ENCODE results near the gene LPP. TPM values are rescaled to one million over a fixed set of nuclear protein-coding genes. Genes with fewer than 3 reads are reported as not detected.

Gene LPP
- total RNA-seq, 1 donor from 2014 or later = 97.4 TPM

DNA sequence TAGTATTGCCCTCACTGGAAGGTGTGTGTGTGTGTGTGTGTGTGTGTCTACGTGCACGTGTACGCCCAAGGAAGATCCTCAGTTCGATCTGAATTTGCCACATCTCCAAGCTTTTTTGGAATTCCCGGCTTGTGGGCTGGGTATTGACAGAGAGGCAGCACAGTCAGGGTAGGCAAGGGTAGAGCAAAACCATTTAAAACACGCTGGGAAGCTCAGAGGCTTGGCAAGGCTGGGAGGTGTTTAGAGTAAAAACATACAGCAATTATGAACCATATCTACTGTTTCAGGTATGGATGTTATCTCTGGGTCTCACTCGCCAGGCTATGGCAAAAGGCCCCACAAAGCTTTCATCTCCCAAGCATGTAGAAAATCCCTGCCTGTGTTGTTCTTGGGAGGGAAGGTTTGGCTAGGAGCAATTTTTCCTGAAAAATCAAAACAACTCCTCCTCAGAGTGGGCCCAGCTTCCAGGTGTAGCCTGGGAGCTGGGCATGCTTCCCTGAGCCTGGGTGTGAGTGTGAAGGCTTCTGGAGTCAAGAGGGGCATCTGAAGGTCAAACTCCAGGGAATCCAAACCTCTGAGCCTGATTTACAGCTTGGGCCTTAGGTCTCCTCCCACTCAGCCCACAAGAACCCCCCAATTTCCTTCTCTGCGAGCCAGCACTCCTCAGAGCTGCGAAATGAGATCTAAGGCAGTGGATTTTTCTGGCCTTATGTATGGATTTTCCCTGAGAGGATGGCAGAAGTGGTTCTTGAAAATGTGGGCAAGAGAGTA is 773.0 kb downstream of the LPP start:
- H3K27me3 ChIP-seq (ENCODE audit: low read depth) = no peaks in the 10 kb centered on the region
- no peak overlapping the region for H3K27ac ChIP-seq (replicated peaks)
- no peaks in the 10 kb centered on the region for H3K4me1 ChIP-seq
- no peak for DNase-seq
- H3K9me3 ChIP-seq (replicated peaks) = no peaks in the 10 kb centered on the region
- H3K4me3 ChIP-seq = no peak overlapping the region
- intact Hi-C loops (cut with micrococcal nuclease) = no loop called here
- TF ChIP-seq, protein P1, sequence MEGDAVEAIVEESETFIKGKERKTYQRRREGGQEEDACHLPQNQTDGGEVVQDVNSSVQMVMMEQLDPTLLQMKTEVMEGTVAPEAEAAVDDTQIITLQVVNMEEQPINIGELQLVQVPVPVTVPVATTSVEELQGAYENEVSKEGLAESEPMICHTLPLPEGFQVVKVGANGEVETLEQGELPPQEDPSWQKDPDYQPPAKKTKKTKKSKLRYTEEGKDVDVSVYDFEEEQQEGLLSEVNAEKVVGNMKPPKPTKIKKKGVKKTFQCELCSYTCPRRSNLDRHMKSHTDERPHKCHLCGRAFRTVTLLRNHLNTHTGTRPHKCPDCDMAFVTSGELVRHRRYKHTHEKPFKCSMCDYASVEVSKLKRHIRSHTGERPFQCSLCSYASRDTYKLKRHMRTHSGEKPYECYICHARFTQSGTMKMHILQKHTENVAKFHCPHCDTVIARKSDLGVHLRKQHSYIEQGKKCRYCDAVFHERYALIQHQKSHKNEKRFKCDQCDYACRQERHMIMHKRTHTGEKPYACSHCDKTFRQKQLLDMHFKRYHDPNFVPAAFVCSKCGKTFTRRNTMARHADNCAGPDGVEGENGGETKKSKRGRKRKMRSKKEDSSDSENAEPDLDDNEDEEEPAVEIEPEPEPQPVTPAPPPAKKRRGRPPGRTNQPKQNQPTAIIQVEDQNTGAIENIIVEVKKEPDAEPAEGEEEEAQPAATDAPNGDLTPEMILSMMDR (IDR thresholded peaks at IDR 0.05; ENCODE audit: borderline replicate concordance) = no peak
- H3K36me3 ChIP-seq = no peaks in the 10 kb centered on the region

DNA sequence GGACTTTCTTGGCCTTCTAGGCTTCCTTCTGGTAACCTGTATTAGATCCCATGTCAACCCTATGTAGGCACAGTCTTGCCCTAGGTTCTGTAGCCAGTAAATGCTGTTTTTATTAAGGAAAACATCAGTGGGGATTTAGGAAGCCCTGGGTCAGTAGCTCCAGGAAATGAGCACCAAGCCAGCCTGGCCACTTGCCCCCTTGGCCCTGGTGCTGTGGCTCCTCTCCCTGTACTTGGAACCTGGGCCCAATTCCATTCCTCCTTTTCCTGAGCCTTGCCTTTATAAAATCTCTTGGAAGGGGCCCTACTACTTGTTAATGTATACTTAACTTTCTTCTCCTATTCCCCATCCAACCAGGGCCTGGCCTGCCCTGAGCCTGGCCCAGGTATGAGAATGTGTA is 774.0 kb downstream of the LPP start:
- no peak for DNase-seq
- no peak overlapping the region for H3K4me3 ChIP-seq
- no peaks in the 10 kb centered on the region for H3K27me3 ChIP-seq (ENCODE audit: low read depth)
- TF ChIP-seq, protein P1 (IDR thresholded peaks at IDR 0.05; ENCODE audit: borderline replicate concordance) = no peak
- intact Hi-C loops (cut with micrococcal nuclease) = no loop called here
- no peaks in the 10 kb centered on the region for H3K4me1 ChIP-seq
- H3K27ac ChIP-seq (replicated peaks) = no peak overlapping the region
- no peaks in the 10 kb centered on the region for H3K36me3 ChIP-seq
- no peaks in the 10 kb centered on the region for H3K9me3 ChIP-seq (replicated peaks)

DNA sequence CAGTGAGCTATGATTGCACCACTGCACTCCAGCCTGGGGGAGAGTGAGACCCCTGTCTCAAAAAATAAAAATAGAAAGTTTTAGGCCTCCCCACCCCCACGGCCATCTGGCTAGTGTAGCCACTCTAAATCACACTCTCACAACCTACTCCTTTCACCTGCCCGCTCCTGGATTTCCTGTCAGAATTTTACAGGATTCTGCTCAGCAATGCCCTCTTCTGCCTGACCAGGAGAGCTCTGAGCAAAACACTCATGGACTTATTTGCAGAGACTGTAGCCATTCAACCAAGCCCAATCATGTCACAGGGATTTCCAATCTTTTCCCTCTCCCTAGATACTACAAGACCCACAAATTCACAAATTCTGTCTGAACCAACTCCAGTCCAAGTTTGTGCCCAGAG is 775.2 kb downstream of the LPP start:
- Histone ChIP-seq H3K4me3 (no peak overlapping the region), H3K27me3 (ENCODE audit: low read depth) (no peaks in the 10 kb centered on the region), H3K4me1 (no peaks in the 10 kb centered on the region), H3K27ac (replicated peaks) (no peak overlapping the region), H3K36me3 (no peaks in the 10 kb centered on the region), H3K9me3 (replicated peaks) (no peaks in the 10 kb centered on the region)
- intact Hi-C loops (cut with micrococcal nuclease) = no loop called here
- TF ChIP-seq, protein P1 (IDR thresholded peaks at IDR 0.05; ENCODE audit: borderline replicate concordance) = peak; percentile 50
- no peak for DNase-seq

DNA sequence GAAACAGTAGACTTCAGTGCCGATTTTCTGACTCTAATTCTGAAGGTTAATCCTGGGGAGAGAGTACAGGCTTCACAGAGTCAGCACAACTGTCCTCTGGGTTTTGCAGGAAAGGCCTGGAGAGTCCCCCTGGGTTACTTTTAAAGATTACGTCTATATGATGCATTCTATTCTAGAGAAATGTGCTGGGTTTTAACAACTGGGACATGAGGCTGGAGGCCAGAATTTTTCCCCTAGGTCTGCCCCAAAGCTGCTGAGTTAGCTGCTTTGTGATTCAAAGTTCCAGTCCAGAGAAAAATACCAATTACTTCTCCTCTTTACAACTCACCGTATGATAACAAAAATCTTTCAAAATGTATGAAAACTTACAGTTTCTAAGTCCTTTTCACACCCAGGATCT is 777.1 kb downstream of the LPP start:
- DNase-seq = no peak
- Histone ChIP-seq H3K4me1 (no peaks in the 10 kb centered on the region), H3K9me3 (replicated peaks) (no peaks in the 10 kb centered on the region), H3K27ac (replicated peaks) (peak overlapping the region; percentile 19), H3K27me3 (ENCODE audit: low read depth) (no peaks in the 10 kb centered on the region), H3K36me3 (no peaks in the 10 kb centered on the region), H3K4me3 (no peak overlapping the region)
- intact Hi-C loops (cut with micrococcal nuclease) = loop anchor here (10.0 kb wide), 1 partner anchor 236 kb away; no protein-coding TSS in a partner anchor
- TF ChIP-seq, protein P1 (IDR thresholded peaks at IDR 0.05; ENCODE audit: borderline replicate concordance) = no peak

DNA sequence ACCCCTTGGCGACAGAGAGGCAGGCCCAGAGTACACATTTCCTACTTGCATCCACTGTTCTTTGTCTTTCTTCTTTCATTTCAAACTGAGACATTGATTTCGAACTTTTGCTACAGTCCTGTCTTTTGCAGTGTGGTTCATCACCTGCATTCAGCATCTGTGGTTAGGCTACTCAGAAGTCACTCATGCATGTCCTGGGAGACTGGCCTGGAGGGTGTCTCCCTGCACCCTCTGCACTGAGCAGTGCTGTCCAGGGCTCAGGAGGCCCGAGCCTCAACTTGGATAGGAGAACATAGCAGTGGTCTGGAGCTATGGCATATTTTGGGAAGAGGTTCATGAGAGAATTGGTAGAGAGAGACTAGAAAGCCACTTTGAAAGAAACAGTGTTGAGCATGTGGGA is 777.6 kb downstream of the LPP start:
- no peak for DNase-seq
- H3K27ac ChIP-seq (replicated peaks) = peak overlapping the region; percentile 19
- no peaks in the 10 kb centered on the region for H3K27me3 ChIP-seq (ENCODE audit: low read depth)
- H3K4me3 ChIP-seq = no peak overlapping the region
- TF ChIP-seq, protein P1 (IDR thresholded peaks at IDR 0.05; ENCODE audit: borderline replicate concordance) = no peak
- no peaks in the 10 kb centered on the region for H3K36me3 ChIP-seq
- intact Hi-C loops (cut with micrococcal nuclease) = loop anchor here (10.0 kb wide), 1 partner anchor 237 kb away; no protein-coding TSS in a partner anchor
- no peaks in the 10 kb centered on the region for H3K9me3 ChIP-seq (replicated peaks)
- H3K4me1 ChIP-seq = no peaks in the 10 kb centered on the region
